GM21367 (cell line): ENCODE data around the gene PRMT6.
"Not testable (repeated sequence)": the region's sequence is repeated elsewhere in the genome, so short reads cannot be mapped to it uniquely, and the experiment has no call there.

ENCODE experiments used
- ATAC-seq: cut with Tn5 transposase; IDR thresholded peaks from one replicate; pipeline ENCODE4 v1.9.1; 2021; ENCODE audit not compliant: unreplicated experiment

The PRMT6 gene

GRCh38 chr1:107056426-107057196, at the start of gene PRMT6:
PRMT6 (plus strand) TSS chr1:107056674; CDS start chr1:107056716, 42 bp downstream.
- ATAC-seq: peak; percentile 93

GRCh38 chr1:107009281-107009680, 47.2 kb upstream of the PRMT6 start:
- ATAC-seq: no peak

- ATAC-seq: no peak
These were observed 45.9 kb upstream of the PRMT6 start for GRCh38 chr1:107010582-107010981.

DNA sequence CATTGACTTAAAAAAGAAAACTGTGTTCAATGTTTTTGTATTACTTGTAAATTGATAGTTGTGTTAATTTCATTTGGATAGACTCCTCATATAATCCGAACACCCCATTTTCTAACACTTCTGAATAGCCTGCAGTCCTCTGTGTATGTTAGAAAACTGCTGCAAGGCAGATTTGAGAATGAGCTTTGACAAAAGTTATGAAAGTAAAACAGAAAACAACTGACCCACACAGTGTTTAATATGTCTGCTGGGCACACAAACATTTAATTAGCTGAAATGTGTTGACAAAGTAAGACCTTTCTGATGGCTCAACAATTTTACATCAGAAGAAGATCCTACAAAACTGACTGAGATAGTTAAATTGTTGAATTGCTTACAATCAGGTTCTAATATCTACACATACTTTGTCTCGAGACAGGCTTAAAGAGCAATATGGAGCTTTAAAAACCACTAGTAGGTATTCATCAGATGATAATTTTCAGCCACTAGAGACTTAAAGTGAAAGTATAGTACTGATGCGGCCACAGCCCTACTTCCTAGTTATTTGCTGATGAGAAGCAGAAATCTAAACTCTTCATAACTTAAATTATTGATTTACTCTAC, 40.0 kb upstream of the PRMT6 start:
- ATAC-seq: peak; percentile 80

GRCh38 chr1:107018445-107018844, 38.0 kb upstream of the PRMT6 start:
- no peak for ATAC-seq

GRCh38 chr1:107019166-107019565, 37.3 kb upstream of the PRMT6 start:
- no peak for ATAC-seq

DNA sequence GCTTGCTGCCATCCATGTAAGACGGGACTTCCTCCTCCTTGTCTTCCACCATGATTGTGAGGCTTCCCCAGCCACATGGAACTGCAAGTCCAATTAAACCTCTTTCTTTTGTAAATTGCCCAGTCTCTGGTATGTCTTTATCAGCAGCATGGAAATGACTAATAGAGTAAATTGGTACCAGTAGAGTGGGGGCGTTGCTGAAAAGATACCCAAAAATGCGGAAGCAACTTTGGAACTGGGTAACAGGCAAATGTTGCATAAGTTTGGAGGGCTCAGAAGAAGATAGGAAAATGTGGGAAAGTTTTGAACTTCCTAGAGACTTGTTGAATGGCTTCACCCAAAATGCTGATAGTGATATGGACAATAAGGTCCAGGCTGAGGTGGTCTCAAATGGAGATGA, 17.6 kb upstream of the PRMT6 start:
- ATAC-seq: not testable (repeated sequence)

DNA sequence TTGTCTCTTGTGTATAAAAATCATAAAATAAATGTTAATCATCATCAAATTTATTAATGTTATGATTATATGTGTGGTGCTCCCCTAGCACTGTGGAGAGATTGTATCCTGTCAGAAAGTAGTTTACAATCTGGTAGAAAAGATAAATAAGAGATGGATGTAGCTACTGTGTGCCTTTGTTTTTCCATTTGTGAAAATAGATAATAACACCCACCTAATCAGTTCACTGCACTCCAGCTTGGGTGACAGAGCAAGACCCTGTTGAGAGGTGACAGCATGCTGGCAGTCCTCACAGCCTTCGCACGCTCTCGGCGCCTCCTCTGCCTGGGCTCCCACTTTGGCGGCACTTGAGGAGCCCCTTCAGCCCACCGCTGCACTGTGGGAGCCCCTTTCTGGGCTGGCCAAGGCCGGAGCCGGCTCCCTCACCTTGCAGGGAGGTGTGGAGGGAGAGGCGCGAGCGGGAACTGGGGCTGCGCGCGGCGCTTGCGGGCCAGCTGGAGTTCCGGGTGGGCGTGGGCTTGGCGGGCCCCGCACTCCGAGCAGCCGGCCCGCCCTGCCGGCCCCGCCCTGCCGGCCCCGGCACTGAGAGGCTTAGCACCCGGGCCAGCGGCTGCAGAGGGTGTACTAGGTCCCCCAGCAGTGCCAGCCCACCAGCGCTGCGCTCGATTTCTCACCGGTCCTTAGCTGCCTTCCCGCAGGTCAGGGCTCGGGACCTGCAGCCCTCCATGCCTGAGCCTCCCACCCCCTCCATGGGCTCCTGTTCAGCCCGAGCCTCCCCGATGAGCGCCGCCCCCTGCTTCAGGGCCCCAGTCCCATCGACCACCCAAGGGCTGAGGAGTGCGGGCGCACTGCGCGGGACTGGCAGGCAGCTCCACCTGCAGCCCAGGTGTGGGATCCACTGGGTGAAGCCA, 11.9 kb upstream of the PRMT6 start:
- ATAC-seq: not testable (repeated sequence)

DNA sequence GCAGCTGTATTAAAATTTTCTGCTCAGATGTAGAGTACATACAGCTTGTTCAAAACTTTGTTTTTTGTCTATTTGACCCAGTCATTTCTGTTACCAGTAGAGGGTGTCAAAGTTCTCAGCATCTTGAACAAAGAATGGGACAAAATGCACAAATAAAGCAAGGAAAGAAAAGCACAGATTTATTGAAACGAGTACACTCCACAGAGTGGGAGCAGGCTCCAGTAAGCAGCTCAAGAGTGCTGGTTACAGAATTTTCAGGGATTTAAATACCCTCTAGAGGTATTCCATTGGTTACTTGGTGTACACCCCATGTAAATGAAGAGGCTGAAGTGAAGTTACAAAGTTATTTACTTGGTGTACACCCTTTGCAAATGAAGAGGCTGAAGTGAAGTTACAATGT, 8.9 kb upstream of the PRMT6 start:
- no peak for ATAC-seq

DNA sequence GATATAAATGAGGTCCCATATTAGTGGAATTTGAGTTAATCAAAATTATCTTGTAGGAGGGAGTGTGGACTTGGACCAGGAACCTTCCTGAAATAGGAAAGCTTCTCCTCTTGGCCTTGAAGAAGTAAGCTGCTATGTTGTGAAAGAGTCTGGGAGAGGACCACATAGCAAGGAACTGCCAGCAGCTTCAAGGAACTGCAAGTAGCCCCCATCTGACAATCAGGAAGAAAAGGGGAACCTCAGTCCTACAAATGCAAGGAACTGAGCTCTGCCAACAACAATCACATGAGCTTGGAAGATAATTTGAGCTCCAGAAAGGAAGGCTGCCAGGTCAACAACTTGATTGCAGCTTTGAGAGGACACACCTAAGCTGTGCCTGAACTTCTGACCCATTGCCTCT, 8.2 kb upstream of the PRMT6 start:
- no peak for ATAC-seq

- no peak for ATAC-seq
These were observed 5.2 kb upstream of the PRMT6 start for GRCh38 chr1:107051266-107051665.

DNA sequence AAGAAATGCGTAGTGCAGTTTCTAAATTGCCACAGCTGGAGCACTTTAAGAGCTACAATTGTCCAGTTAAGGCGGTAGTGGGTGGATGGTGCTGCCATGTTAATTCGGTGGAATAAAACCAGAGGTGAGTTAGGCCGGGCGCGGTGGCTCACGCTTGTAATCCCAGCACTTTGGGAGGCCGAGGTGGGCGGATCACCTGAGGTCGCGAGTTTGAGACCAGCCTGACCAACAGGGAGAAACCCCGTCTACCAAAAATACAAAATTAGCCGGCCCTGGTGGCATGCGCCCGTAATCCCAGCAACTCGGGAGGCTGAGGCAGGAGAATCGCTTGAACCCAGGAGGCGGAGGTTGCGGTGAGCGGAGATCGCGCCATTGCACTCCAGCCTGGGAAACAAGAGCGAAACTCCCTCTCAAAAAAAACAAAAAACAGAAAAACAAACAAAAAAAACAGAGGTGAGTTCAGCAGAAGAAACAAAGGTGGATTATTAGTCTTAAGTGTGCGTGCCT, 502 bp upstream of the PRMT6 start:
- not testable (repeated sequence) for ATAC-seq

DNA sequence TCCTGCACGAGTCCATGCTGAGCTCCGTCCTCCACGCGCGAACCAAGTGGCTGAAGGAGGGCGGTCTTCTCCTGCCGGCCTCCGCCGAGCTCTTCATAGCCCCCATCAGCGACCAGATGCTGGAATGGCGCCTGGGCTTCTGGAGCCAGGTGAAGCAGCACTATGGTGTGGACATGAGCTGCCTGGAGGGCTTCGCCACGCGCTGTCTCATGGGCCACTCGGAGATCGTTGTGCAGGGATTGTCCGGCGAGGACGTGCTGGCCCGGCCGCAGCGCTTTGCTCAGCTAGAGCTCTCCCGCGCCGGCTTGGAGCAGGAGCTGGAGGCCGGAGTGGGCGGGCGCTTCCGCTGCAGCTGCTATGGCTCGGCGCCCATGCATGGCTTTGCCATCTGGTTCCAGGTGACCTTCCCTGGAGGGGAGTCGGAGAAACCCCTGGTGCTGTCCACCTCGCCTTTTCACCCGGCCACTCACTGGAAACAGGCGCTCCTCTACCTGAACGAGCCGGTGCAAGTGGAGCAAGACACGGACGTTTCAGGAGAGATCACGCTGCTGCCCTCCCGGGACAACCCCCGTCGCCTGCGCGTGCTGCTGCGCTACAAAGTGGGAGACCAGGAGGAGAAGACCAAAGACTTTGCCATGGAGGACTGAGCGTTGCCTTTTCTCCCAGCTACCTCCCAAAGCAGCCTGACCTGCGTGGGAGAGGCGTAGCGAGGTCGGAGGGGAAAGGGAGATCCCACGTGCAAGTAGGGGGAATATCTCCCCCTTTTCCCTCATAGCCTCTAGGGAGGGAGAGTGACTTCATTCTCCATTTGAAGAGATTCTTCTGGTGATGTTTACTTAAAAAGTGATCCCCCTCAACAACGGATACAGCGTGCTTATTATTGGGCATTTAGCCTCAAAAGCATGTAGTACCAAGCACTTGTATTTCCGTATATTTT, 991 bp downstream of the PRMT6 start:
- peak; percentile 60 for ATAC-seq

DNA sequence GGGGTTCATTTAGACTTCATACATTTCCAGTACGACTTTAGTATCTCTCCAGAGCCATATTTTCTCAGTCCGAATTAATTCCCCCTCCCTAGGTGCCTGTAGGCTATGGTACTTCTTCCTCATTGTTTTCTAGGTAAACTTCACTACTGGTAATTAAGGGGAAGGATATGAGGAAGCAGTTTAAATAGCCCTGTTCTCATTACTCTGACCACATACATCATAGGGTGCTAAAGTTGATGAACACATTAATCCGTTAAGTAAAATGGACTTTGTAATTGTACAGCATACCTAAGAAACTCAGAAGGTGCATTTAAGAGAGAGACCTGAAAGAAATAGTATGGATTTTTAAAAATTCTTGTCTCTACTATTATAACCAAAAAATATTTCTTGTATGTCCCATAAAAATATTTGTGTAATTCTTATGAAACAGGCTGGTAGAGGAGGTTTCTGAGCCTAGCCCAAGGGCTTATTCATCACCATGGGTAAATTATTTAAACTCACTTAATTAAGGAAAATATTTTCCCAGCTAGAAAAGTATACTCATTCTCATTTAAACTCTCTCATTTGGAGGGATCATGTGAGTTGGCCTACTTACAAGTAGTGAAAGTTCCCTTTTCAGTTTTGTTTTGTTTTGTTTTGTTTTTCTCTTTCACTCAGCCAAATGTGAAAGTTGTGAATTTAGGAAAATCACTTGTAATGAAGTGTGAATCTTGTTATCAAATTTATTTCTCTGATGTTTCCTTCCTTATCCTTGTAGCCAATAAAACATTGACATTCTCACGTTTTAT, 2.0 kb downstream of the PRMT6 start:
- no peak for ATAC-seq

DNA sequence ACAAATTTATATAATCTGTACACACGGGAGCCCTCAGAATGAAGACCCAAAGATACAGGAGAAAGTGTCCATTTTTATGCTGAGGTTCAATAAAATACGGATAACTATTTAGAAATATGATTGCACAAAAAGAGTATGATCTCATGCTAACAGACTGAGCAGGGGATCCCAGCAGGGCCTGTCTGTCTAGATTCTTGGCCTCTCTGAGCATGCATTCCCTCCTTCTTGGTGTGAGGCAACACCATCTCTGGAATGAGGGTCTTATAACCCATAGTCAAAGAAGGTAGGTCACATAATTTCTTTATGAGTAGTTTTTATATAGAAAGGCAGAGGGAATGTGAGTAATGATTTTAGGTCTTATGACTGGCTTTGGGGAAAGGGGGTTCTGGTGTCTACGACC, 5.4 kb downstream of the PRMT6 start:
- ATAC-seq: no peak

GRCh38 chr1:107073493-107073892, 17.0 kb downstream of the PRMT6 start:
- no peak for ATAC-seq

DNA sequence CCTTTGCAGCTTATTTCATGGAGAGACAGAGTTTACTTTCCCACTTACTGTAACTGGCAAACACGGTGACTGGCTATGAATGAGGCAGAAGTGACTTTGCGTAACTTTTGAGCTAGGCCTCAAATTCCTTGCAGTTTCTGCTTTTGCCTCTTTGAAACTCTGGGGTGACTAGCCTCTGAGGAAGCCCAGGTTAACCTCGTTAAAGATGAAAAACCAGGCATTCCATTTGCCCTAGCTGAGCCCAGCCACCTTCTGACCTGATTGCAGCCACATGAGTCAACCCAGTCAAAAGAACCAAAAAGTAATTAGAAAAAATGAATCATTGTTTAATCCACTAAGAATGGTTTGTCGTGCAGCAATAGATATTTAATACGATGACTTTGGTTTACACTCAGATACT, 20.4 kb downstream of the PRMT6 start:
- ATAC-seq: no peak

DNA sequence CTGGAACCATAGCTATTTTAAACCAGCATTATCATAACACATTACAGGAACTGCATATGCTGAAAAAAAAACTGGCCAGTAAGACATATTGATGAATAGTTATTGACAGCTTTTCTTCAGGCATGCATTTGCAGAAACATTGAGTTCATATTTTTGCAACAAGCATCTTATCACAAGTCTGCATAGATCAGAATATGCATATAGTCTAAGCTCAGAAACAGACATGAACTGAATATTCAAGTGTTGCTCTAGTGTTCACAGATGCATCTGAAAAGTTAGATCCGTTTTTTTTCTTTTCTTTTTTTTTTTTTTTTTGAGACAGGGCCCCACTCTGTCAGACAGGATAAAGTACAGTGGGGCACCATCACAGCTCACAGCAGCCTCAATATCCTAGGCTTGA, 22.8 kb downstream of the PRMT6 start:
- ATAC-seq: no peak

- no peak for ATAC-seq
These were observed 24.6 kb downstream of the PRMT6 start for GRCh38 chr1:107081102-107081501.

GRCh38 chr1:107091418-107091817, 34.9 kb downstream of the PRMT6 start:
- no peak for ATAC-seq
